HG02623 (cell line): Measurements from ENCODE around the gene TMEM270.
A peak's percentile ranks its signal among the peaks of the same experiment; 100 is the strongest.
"Not testable (repeated sequence)": the region's sequence is repeated elsewhere in the genome, so short reads cannot be mapped to it uniquely, and the experiment has no call there.

Source experiments
- ATAC-seq: cut with Tn5 transposase; IDR thresholded peaks from one replicate; pipeline ENCODE4 v1.9.1; 2021; ENCODE audit warnings: moderate library complexity; ENCODE audit not compliant: unreplicated experiment

Gene TMEM270

DNA sequence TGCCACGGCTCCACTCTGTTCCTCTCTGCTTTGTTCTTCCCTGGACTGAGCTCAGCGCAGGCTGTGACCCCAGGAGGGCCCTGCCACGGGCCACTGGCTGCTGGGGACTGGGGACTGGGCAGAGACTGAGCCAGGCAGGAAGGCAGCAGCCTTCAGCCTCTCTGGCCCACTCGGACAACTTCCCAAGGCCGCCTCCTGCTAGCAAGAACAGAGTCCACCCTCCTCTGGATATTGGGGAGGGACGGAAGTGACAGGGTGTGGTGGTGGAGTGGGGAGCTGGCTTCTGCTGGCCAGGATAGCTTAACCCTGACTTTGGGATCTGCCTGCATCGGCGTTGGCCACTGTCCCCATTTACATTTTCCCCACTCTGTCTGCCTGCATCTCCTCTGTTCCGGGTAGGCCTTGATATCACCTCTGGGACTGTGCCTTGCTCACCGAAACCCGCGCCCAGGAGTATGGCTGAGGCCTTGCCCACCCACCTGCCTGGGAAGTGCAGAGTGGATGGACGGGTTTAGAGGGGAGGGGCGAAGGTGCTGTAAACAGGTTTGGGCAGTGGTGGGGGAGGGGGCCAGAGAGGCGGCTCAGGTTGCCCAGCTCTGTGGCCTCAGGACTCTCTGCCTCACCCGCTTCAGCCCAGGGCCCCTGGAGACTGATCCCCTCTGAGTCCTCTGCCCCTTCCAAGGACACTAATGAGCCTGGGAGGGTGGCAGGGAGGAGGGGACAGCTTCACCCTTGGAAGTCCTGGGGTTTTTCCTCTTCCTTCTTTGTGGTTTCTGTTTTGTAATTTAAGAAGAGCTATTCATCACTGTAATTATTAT lies 28.9 kb upstream of the TMEM270 start:
- ATAC-seq: no peak

- no peak for ATAC-seq
Measured at GRCh38 chr7:73832806-73833205, 28.2 kb upstream of the TMEM270 start.

DNA sequence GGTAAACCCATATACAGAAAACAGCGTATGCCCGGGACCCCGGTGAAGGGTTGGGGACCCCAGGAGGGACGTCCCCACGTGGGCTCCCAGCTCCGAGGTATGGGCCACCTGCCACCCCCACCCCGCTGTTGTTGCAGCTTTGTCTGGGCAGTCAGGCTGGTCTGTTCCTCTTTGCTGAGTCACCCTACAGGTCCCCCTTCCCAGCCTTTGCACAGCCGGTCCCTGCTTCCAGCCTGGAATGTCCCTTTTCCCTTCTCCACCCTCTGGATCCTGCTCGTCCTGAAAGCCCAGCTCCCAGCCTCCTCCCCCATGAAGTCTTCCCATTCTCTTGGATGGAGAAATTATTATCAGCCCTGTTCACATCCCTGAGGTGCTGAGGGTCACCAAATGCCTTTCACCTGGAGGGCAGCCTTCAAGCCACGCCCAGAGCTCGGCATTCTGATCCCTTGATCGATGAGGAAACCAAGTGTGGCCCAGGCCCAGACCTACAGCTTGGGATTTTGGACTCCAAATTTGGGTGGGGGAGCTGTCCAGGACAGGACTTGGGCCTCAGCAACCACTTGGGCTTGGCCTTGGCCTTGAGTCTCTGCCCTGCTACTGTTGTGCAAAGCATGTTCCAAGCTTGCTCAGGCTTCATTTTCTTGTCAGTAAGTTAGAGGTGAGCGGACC lies 27.6 kb upstream of the TMEM270 start:
- ATAC-seq: no peak

GRCh38 chr7:73834626-73835191 lies 26.2 kb upstream of the TMEM270 start:
- no peak for ATAC-seq

- ATAC-seq: not testable (repeated sequence)
Measured at GRCh38 chr7:73837167-73837566, 23.8 kb upstream of the TMEM270 start.

DNA sequence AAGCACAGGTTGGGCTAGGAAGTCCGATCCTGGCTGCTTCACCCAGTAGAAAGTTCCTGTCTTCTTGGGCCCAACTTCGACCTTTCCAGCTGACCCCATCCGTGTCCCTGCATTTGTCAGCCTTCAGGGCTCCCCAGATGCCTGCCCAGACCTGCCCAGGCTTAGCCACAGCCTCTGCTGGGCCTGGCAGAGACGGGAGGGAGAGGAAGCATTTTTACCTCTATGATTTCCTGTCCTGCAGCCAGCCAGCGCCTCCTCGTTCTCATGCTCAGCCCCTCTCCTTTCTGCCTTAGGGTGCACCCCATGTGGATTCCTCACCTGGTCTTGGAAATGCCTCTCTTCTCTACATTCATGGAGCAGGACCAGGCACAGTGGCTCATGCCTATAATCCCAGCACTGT lies 22.3 kb upstream of the TMEM270 start:
- ATAC-seq: no peak

GRCh38 chr7:73839290-73839689 lies 21.7 kb upstream of the TMEM270 start:
- ATAC-seq: no peak

DNA sequence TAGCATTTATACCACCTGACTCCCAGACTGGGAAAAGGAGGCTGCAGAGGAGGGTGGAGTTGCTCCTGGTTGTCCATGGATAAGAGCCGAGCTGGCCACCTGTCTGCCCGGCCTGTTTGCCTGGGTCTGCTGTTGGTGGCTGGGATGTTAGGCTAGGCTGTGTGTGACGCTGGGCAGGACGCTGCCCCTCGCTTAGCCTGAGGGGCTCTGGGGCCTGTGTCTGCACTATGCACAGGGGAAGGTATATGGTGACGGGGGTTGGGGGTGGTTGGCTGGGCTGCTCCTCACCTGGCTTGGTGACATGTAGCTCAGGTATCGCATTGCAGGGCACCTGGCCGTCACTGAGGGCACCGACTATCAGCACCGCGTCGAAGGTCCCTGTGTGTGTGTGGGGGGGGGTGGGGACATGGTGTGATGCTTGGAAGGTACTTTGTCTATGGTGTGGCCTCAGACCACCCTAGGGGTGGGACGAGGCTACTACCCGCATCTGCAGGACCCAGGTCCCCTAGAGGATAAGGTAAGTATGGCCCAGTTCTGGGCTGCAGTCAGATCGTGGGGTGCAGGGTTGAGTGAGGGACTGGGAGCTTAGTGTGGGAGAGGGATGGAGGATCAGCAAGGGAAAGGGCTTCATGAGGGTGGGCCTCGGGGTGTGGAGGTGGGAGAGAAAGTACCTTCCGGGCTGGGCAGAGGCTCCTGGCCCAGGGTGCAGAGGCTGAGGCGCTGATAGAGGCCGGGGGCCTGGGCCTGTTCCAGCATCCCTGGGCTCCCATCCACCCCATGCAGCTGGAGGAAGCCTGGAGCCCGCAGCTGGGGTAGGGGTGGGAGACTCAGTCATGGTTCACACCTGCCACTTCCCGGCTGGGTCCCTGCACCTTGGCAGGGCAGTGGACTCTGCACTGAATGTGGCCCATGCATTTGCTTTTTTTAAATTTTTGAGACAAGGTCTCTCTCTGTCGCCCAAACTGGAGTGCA lies 20.9 kb upstream of the TMEM270 start:
- no peak for ATAC-seq

- ATAC-seq: no peak
Measured at GRCh38 chr7:73840715-73841379, 20.1 kb upstream of the TMEM270 start.

DNA sequence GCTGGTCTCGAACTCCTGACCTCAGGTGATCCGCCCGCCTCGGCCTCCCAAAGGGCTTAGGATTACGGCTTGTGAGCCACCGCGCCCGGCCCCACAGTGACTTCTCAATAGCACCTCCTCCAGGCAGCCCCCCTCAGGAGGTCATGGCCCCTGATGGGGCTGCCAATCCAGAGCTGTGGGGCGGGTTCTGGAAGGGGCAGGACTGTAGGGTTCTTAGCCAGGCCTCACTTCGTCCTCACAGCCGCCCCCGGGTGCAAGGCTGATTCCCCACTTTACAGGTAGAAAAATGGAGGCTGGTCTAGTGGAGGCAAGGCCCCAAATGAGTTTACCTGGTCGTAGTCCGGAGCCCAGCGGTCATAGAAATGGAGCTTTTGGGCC lies 19.3 kb upstream of the TMEM270 start:
- no peak for ATAC-seq

DNA sequence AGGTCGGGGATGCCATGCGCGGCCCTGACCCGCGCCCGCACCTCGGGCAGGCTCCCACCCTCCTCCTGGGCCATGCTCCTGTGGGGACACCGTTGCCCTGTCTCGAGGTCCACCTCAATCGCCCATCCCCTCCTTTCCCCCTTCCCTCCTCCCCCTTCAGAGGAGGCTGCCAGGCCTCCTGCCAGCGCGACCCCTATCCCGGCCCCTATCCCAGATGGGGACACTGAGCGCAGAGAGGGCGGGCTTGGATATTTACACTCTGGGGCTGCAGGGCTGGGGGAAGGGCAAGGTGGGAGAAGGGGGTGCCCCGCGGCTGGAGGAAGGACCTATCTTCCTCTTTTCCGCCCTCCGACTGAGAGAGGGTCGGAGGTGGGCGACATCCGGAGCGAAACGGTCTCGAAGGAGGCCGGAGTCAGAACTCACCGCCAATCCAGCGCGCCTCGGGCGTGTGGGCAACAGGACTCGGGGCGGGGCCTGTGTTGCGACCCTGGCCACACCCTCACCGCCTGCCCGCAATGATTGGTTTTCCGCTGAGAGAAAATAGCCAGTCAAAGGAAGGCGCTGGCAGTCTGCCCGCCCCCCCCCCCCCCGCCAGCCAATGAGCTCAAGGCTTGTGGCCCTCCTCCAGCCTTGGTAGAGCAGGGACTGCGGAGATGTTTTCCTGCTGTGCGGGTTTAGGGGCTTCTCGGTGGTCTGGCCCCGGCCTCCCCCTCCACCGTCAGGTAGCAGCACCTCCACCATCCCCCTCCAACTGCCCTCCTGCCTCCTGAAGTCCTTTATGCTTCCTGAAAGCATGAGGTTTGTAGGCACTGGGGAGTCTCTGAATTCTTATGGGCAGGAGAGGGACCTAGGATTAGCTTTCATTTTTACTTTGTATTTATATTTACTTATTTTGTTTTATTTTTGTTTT lies 18.6 kb upstream of the TMEM270 start, which contains the start of gene METTL27:
Gene METTL27 (minus strand): TSS at position 450 of the 910 bp plus-strand sequence. CDS start 376 bp downstream, at position 74.
- peak; percentile 93 for ATAC-seq

DNA sequence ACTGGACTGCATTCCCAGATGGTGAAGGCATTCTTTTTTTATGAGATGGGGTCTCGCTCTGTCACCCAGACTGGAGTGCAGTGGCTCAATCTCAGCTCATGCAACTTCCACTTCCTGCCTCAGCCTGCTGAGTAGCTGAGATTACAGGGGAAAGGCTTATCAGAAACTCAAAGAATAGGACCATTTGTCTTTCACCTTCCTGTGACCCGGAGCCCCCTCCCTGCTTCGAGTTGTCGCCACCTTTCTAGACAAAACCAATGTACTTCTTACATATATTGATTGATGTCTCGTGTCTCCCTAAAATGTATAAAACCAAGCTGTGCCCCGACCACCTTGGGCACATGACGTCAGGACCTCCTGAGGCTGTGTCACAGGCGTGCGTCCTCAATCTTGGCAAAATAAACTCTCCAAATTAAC lies 16.8 kb upstream of the TMEM270 start:
- no peak for ATAC-seq

DNA sequence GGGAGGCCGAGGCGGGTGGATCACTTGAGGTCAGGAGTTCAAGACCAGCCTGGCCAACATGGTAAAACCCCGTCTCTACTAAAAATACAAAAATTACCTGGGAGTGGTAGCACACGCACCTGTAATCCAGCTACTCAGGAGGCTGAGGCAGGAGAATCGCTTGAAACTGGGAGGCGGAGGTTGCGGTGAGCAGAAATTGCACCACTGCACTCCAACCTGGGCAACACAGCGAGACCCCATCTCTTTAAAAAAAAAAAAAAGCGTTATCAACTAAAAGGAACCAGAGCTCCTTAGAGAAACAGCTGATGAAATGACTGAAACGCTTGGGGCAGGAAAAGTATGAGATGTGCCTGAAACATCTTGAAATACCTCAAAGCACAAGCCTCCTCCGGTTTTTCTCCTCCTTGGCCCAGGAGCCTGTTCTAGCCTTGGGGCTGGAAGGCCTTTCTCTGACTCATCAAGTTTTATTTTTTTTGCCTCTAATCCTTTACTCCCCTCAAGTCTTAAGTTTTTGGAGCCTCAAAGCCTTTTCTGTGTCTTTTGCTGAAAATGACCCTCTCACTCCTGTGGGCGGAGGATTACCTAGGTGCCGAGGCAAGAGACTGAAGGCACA lies 16.0 kb upstream of the TMEM270 start:
- no peak for ATAC-seq

GRCh38 chr7:73845701-73846195 lies 15.2 kb upstream of the TMEM270 start:
- not testable (repeated sequence) for ATAC-seq

DNA sequence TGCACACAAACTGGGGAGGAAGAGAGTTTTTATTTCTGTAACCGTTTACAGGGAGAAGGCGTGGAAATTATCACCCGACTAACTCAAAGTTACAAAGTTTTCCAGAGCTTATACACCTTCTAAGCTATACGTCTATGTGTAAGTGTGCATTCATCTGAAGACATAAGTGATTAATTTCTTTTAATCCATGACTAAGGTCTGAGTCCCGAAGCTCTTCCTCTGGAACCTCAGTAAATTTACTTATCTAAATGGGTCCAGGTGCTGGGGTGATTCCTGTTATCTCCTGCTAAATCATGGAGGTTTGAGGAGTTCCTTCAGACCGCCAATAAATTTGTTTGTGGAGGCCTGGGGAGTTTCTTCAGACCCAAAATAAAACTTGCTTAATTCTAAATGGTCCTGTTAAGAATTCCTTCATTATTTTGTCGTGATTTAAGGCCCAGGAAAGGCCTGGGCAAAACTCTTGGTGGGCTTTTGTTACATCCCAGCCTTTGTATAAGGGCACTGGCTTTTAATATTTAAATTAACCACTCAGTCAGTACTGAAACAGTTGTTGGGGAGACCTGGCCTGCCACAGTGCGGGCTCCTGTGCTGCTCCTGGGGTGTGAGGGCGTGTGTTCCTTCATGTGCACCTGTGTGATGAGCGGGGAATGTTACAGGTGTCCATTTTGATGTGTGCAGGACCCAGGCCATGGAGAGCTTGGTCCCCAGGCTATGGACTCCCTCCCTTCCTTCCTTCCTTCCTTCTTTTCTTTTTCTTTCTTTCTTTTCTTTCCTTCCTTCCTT lies 12.8 kb upstream of the TMEM270 start:
- no peak for ATAC-seq

GRCh38 chr7:73850781-73851207 lies 10.2 kb upstream of the TMEM270 start:
- no peak for ATAC-seq

- peak; percentile 71 for ATAC-seq
Measured at GRCh38 chr7:73851410-73852338, 9.3 kb upstream of the TMEM270 start.
